Gastroesophageal sphincter (tissue), 4 donors: ENCODE data around the gene MYH10. TPM values are rescaled to one million over a fixed set of nuclear protein-coding genes. Genes with fewer than 3 reads are reported as not detected.

Experiments used
- ATAC-seq: fragments of 150-250 bp; one replicate; pipeline ENCODE4 v1.9.1; 2016; ENCODE audit warnings: mild to moderate bottlenecking, moderate library complexity
- H3K27ac ChIP-seq, 4 donors: fragments of 200-600 bp; sonication (generic) in 3 of 4; 1 replicate in 3 of 4; 2 replicates in 1 of 4; pipeline ENCODE4 v1.5.1; 2016 to 2019
- H3K27me3 ChIP-seq: fragments of 200-600 bp; sonication (generic); one replicate; pipeline ENCODE4 v1.5.1; 2019
- H3K36me3 ChIP-seq, 2 donors: fragments of 200-600 bp; sonication (generic); one replicate each; pipeline ENCODE4 v1.5.1; 2019; ENCODE audit warnings: control low read depth in 1 of 2
- H3K4me1 ChIP-seq, 3 donors: fragments of 200-600 bp; sonication (generic); 1 replicate in 2 of 3; 2 replicates in 1 of 3; pipeline ENCODE4 v1.5.1; 2016 to 2019; ENCODE audit warnings: control low read depth in 2 of 3
- H3K4me3 ChIP-seq, 2 donors: fragments of 200-600 bp; sonication (generic); one replicate each; pipeline ENCODE4 v1.5.1; 2019; ENCODE audit warnings: mild to moderate bottlenecking in 1 of 2, moderate library complexity in 1 of 2
- H3K9me3 ChIP-seq, 3 donors: fragments of 200-600 bp; sonication (generic); one replicate each; pipeline ENCODE4 v1.5.1; 2017 to 2019; ENCODE audit warnings: control low read depth in 2 of 3
- EP300 ChIP-seq: sonication (generic); formaldehyde crosslinking; IDR thresholded peaks from one replicate; pipeline ENCODE4 v1.6.1; 2017; ENCODE audit warnings: antibody characterized with exemption, mild to moderate bottlenecking
- POLR2A ChIP-seq, 2 donors: fragments of 450-650 bp; IDR thresholded peaks; one replicate each; pipeline ENCODE4 v1.6.1; 2017; ENCODE audit warnings: antibody characterized with exemption in 2 of 2, mild to moderate bottlenecking in 2 of 2, moderate library complexity in 1 of 2
- POLR2AphosphoS5 ChIP-seq: sonication (generic); formaldehyde crosslinking; IDR thresholded peaks from one replicate; pipeline ENCODE4 v1.6.1; 2017; ENCODE audit warnings: antibody characterized with exemption
- WGBS, 2 donors: methylation state at CpG; one replicate each; pipeline ENCODE4 v1.1.5; 2018; ENCODE audit warnings: low coverage in 1 of 2; 5-methylcytosine and 5-hydroxymethylcytosine counted together
- total RNA-seq, 4 donors: library from RNA; depleted of rRNA; stranded (reverse); fragments of >200 nt; gene quantifications; one replicate each; pipeline ENCODE4 v1.1.0, GENCODE V29; 2016
- TF ChIP-seq, protein P1 (sequence below), 4 experiments: fragments of 200-600 bp in 2 of 4; fragments of 450-650 bp in 2 of 4; sonication (generic) in 1 of 4; IDR thresholded peaks; one replicate each; pipeline ENCODE4 v1.5.1; 2017 to 2019; ENCODE audit warnings: antibody characterized with exemption in 4 of 4, mild to moderate bottlenecking in 2 of 4, moderate library complexity in 2 of 4

Gene MYH10
- total RNA-seq, 4 donors from 2014 or later, result 26.0 to 40.9 (median 34.6) TPM

DNA sequence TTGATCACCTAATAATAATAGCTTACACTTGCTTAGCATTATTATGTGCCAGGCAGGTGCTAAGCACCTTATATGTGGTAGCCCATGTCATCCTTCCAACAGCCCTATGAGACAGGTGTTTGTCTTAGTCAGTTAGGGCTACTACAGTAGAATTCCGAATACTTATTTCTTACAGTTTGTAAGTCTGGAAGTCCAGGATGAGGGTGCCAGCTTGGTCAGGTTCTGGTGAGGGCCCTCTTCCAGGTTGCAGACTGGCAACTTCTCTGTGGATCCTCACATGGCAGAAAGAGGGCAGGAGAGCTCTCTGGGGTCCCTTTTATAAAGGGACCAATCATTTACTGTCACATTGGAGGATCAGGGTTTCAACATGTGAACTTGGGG is 19.6 kb upstream of the MYH10 start:
- WGBS, 2 donors, result 90% methylated on average over 1 of the region's 1 CpG; no CpG with 5 or more reads in 1 of the 2 donors
- TF ChIP-seq, protein P1, sequence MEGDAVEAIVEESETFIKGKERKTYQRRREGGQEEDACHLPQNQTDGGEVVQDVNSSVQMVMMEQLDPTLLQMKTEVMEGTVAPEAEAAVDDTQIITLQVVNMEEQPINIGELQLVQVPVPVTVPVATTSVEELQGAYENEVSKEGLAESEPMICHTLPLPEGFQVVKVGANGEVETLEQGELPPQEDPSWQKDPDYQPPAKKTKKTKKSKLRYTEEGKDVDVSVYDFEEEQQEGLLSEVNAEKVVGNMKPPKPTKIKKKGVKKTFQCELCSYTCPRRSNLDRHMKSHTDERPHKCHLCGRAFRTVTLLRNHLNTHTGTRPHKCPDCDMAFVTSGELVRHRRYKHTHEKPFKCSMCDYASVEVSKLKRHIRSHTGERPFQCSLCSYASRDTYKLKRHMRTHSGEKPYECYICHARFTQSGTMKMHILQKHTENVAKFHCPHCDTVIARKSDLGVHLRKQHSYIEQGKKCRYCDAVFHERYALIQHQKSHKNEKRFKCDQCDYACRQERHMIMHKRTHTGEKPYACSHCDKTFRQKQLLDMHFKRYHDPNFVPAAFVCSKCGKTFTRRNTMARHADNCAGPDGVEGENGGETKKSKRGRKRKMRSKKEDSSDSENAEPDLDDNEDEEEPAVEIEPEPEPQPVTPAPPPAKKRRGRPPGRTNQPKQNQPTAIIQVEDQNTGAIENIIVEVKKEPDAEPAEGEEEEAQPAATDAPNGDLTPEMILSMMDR (IDR thresholded peaks at IDR 0.05), result no peak
- no peak for TF ChIP-seq POLR2A (IDR thresholded peaks at IDR 0.05)
- TF ChIP-seq POLR2AphosphoS5, result no peak
- TF ChIP-seq EP300, result no peak
- Histone ChIP-seq H3K9me3 (no peaks in the 10 kb centered on the region), H3K4me3 (no peak overlapping the region), H3K27ac (no peak overlapping the region), H3K27me3 (no peaks in the 10 kb centered on the region), H3K36me3 (no peaks in the 10 kb centered on the region), H3K4me1 (no peaks in the 10 kb centered on the region)
- no peak for ATAC-seq

DNA sequence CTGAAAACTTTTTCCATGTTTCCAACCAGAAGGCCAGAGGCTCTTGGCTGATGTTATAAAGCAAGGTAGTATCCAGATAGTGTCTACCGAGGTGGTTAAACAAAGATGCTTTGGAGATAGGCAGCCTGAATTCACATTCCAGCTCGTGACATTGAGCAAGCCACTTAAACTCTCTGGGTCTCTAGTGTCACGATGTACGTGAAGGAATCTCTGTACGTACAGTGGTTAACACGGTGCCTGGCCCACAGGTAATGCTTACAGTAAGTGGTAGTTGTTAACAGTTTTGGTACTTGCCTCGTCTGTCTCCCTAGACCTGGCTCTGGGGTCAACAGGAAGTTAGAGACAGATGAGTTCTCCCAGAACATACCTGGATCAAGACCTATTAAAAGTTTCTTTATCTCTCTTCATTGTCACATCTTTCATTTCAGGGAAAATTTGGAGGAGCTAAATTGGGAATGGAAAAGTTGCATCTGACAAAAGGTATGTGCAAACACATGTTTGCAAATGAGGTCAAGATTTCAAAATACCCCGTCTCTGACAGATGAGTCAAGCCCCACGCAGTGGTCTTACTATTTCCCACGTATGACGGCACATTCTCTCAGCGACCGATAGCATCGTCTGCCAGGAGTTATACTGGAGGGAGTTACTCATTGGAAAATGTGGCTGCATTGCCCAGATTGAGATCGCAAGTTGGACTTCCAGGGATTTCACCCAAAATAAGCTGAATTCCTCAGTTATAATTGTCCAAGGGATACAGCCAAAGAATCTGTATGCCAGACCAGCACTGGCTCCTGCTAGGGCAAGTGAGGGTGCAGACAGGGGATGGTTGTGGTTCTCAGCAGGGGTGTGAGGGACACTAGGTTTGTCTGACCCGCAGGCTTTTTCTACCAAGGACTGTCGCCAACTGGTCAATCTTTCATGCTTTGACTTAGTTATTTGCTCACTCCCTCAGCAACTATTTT is 18.9 kb upstream of the MYH10 start:
- peak; percentile 81 for ATAC-seq
- no peak overlapping the region for H3K4me3 ChIP-seq
- WGBS, 2 donors, result 42 to 47% methylated on average over 11 to 17 of the region's 17 CpGs

DNA sequence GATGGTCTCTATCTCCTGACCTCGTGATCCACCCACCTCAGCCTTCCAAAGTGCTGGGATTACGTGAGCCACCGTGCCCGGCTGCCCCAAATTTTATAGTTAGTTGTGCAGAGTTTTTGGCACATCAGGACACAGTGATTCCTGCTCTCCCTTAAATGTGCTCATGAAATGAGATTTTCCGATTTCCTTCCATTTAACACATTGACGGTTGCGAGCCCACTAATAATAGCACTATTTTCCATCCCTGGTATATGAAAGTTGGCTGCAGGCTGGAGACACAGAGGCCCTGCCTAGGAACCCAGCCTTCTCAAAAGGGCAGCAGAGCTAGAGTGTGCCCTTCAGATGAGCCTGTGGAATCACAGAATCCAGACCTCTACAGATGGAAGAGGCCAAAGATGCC is 17.4 kb upstream of the MYH10 start:
- Histone ChIP-seq H3K27me3 (no peaks in the 10 kb centered on the region), H3K36me3 (no peaks in the 10 kb centered on the region), H3K4me3 (no peak overlapping the region), H3K9me3 (no peaks in the 10 kb centered on the region), H3K4me1 (no peaks in the 10 kb centered on the region), H3K27ac (no peak overlapping the region)
- no peak for ATAC-seq
- no peak for TF ChIP-seq EP300
- no peak for TF ChIP-seq POLR2AphosphoS5
- TF ChIP-seq, protein P1 (IDR thresholded peaks at IDR 0.05), result no peak
- TF ChIP-seq POLR2A (IDR thresholded peaks at IDR 0.05), result no peak
- WGBS, 2 donors, result 96% methylated on average over 7 of the region's 7 CpGs; no CpG with 5 or more reads in 1 of the 2 donors

More for the DNA sequence above, 18.9 kb upstream of the MYH10 start:
- Histone ChIP-seq H3K9me3 (no peaks in the 10 kb centered on the region), H3K36me3 (no peaks in the 10 kb centered on the region), H3K4me1 (no peaks in the 10 kb centered on the region), H3K27me3 (no peaks in the 10 kb centered on the region), H3K27ac (no peak overlapping the region)
- TF ChIP-seq EP300 (no peak), POLR2AphosphoS5 (peak; percentile 79)
- TF ChIP-seq, protein P1 (IDR thresholded peaks at IDR 0.05), result no peak

DNA sequence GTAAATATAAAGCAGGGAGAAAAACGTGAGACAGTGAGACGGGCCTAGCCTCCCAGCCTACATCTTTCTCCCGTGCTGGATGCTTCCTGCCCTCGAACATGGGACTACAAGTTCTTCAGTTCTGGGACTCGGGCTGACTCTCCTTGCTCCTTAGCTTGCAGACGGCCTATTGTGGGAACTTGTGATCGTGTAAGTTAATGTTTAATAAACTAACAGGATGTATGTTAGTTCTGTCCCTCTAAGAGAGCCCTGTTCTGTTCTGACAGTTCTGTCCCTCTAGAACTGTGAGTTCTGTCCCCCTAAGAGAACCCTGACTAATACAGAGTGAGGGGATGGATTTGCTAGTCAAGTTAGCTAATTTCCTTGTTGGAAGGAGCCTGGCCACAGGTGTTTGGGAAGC is 16.7 kb upstream of the MYH10 start:
- Histone ChIP-seq H3K27me3 (no peaks in the 10 kb centered on the region), H3K4me3 (no peak overlapping the region), H3K36me3 (no peaks in the 10 kb centered on the region), H3K27ac (no peak overlapping the region), H3K4me1 (no peaks in the 10 kb centered on the region), H3K9me3 (no peaks in the 10 kb centered on the region)
- 83 to 91% methylated on average over 7 of the region's 7 CpGs for WGBS, 2 donors
- ATAC-seq, result no peak
- TF ChIP-seq EP300 (no peak), POLR2AphosphoS5 (no peak), POLR2A (IDR thresholded peaks at IDR 0.05) (no peak)
- TF ChIP-seq, protein P1 (IDR thresholded peaks at IDR 0.05), result no peak

DNA sequence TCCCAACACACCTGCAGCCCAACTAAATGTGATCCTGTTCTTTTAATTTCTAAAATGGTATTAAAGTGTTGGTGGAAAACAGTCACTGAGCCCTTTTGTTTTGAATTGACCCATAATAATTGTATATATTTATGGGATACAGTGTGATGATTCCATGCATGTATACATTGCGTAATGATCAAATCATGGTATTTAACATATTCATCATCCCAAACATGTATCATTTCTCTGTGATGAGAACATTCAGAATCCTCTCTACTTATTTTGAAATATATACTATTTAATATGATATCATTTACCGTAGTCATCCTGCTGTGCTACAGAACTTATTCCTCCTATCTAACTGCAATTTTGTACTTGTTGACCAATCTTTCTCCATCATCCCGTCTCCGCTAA is 14.0 kb upstream of the MYH10 start:
- no peaks in the 10 kb centered on the region for H3K4me1 ChIP-seq
- H3K27ac ChIP-seq, result no peak overlapping the region
- no peak for ATAC-seq
- no peaks in the 10 kb centered on the region for H3K27me3 ChIP-seq
- WGBS, 2 donors, result 93% methylated on average over 4 of the region's 4 CpGs
- H3K4me3 ChIP-seq, result no peak overlapping the region
- no peaks in the 10 kb centered on the region for H3K9me3 ChIP-seq
- TF ChIP-seq POLR2A (IDR thresholded peaks at IDR 0.05) (no peak), EP300 (no peak)
- no peaks in the 10 kb centered on the region for H3K36me3 ChIP-seq
